AG09309 (cell line): ENCODE data around the gene VSTM4.

Experiments used
- DNase-seq: peaks from one replicate; pipeline ENCODE4 v3.0.0-alpha.2; 2010; ENCODE audit warnings: low read depth
- H3K4me3 ChIP-seq: 2 replicates; pipeline ENCODE4 v1.5.1; 2011; ENCODE audit warnings: mild to moderate bottlenecking, low read depth, low read length, moderate library complexity; ENCODE audit not compliant: control insufficient read depth
- CTCF ChIP-seq: IDR thresholded peaks from 2 replicates; pipeline ENCODE4 v1.5.1; 2011; ENCODE audit warnings: mild to moderate bottlenecking, low read depth, low read length, inconsistent platforms; ENCODE audit not compliant: insufficient read depth, control insufficient read depth; ENCODE audit errors: missing control alignments

VSTM4 gene

GRCh38 chr10:49112851-49113250, 2.5 kb downstream of the VSTM4 start:
- no peak overlapping the region for H3K4me3 ChIP-seq
- no peak for TF ChIP-seq CTCF
- no peak for DNase-seq

GRCh38 chr10:49112098-49112497, 3.2 kb downstream of the VSTM4 start:
- no peak for TF ChIP-seq CTCF
- no peak overlapping the region for H3K4me3 ChIP-seq
- no peak for DNase-seq

- TF ChIP-seq CTCF, result no peak
- no peak for DNase-seq
- H3K4me3 ChIP-seq, result no peak overlapping the region
These were observed 4.0 kb downstream of the VSTM4 start for GRCh38 chr10:49111320-49111698.

GRCh38 chr10:49110684-49111319, 4.5 kb downstream of the VSTM4 start:
- no peak for DNase-seq
- TF ChIP-seq CTCF, result no peak
- no peak overlapping the region for H3K4me3 ChIP-seq

DNA sequence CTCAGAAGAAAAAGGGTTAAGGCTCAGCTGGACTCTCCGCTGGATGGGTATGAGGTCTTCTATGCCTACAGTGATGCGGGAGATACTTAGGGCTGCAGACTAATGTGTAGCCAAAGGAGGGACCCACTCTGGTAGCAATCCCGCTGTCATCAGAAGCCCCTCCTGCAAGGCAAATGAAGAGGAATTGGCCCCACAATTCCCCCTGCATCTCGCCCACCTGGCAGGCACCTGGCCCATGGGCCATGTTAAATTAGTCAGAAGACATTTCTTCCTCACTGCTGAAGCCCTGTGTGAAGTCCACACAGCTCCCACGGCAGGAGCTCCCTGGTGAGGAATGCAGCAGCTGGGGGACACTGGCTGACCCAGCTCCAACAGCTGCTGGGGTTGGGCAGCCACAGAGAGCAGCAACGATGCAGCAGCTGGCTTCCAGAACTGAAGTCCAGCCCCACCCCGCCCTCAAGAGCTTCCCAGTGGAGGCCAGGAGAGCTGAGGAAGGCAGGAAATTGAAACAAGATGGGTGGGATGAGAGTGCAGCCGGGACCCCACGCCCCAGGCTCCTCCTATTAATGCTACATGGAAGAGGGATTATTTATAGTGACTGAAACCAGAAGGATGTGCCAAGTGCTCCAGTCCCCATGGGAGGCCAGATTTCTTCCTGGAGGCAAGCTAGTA, 5.5 kb downstream of the VSTM4 start:
- DNase-seq, result peak; percentile 66
- no peak for TF ChIP-seq CTCF
- H3K4me3 ChIP-seq, result no peak overlapping the region

- H3K4me3 ChIP-seq, result no peak overlapping the region
- no peak for DNase-seq
- no peak for TF ChIP-seq CTCF
These were observed 6.7 kb downstream of the VSTM4 start for GRCh38 chr10:49108656-49109055.

DNA sequence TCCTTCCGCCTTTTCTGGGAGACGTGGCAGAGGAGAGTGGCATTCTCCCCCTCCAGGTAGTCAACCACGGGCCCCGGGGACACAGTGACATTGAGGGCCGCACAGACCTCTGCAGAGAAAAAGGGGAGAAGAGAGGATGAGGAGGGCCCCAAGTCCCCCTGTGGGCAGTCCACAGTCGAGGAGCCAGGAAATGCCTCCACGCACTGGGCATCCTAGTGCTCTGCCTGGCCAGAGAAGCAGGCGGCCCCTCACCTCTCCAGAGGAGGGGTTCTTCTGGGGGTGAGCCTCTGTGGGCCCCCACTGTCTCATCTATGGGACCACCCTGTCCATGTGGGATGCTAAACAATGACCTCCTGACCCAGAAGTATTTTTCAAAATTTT, 7.4 kb downstream of the VSTM4 start:
- no peak overlapping the region for H3K4me3 ChIP-seq
- no peak for TF ChIP-seq CTCF
- DNase-seq, result no peak
